ENCODE data around the gene GBE1. TPM values are rescaled to one million over a fixed set of nuclear protein-coding genes. Genes with fewer than 3 reads are reported as not detected.

GBE1 gene
- total RNA-seq, 2 donors from 2014 or later, result 15.0 to 26.7 TPM

GRCh38 chr3:81530180-81530939 is 231.1 kb downstream of the GBE1 start:
- intact Hi-C loops (cut with DNase I), result no loop called here
- no peak for DNase-seq
- Histone ChIP-seq H3K4me3 (no peak overlapping the region), H3K36me3 (no peaks in the 10 kb centered on the region), H3K9ac (ENCODE audit: low read depth in 2 of 2, low read length in 2 of 2) (no peak overlapping the region), H3K27ac (no peak overlapping the region), H3K4me1 (no peaks in the 10 kb centered on the region), H3K27me3 (no peaks in the 10 kb centered on the region), H3K9me3 (no peaks in the 10 kb centered on the region)
- TF ChIP-seq CTCF (IDR thresholded peaks at IDR 0.05), result no peak

GRCh38 chr3:81521855-81522254 is 239.6 kb downstream of the GBE1 start:
- H3K4me1 ChIP-seq, result no peaks in the 10 kb centered on the region
- H3K9me3 ChIP-seq, result no peaks in the 10 kb centered on the region
- TF ChIP-seq CTCF (IDR thresholded peaks at IDR 0.05), result no peak
- no peak overlapping the region for H3K4me3 ChIP-seq
- H3K27me3 ChIP-seq, result no peaks in the 10 kb centered on the region
- intact Hi-C loops (cut with DNase I), result no loop called here
- DNase-seq, result no peak
- H3K9ac ChIP-seq (ENCODE audit: low read depth in 2 of 2, low read length in 2 of 2), result no peak overlapping the region
- no peak overlapping the region for H3K27ac ChIP-seq
- H3K36me3 ChIP-seq, result no peaks in the 10 kb centered on the region

- TF ChIP-seq CTCF (IDR thresholded peaks at IDR 0.05), result no peak
- Histone ChIP-seq H3K4me1 (no peaks in the 10 kb centered on the region), H3K27me3 (no peaks in the 10 kb centered on the region), H3K9ac (ENCODE audit: low read depth in 2 of 2, low read length in 2 of 2) (no peak overlapping the region), H3K4me3 (no peak overlapping the region), H3K36me3 (no peaks in the 10 kb centered on the region), H3K9me3 (no peaks in the 10 kb centered on the region), H3K27ac (no peak overlapping the region)
- no peak for DNase-seq
- intact Hi-C loops (cut with DNase I), result no loop called here
Observed at GRCh38 chr3:81518945-81519344, 242.5 kb downstream of the GBE1 start.

GRCh38 chr3:81516042-81516441 is 245.4 kb downstream of the GBE1 start:
- Histone ChIP-seq H3K27ac (no peak overlapping the region), H3K9me3 (no peaks in the 10 kb centered on the region), H3K36me3 (no peaks in the 10 kb centered on the region), H3K27me3 (no peaks in the 10 kb centered on the region), H3K4me3 (no peak overlapping the region), H3K9ac (ENCODE audit: low read depth in 2 of 2, low read length in 2 of 2) (no peak overlapping the region), H3K4me1 (no peaks in the 10 kb centered on the region)
- no peak for DNase-seq
- TF ChIP-seq CTCF (IDR thresholded peaks at IDR 0.05), result no peak
- intact Hi-C loops (cut with DNase I), result no loop called here

- no peak overlapping the region for H3K27ac ChIP-seq
- DNase-seq, result no peak
- H3K4me1 ChIP-seq, result no peaks in the 10 kb centered on the region
- H3K27me3 ChIP-seq, result no peaks in the 10 kb centered on the region
- H3K36me3 ChIP-seq, result no peaks in the 10 kb centered on the region
- no peak overlapping the region for H3K4me3 ChIP-seq
- H3K9me3 ChIP-seq, result no peaks in the 10 kb centered on the region
- no peak overlapping the region for H3K9ac ChIP-seq (ENCODE audit: low read depth in 2 of 2, low read length in 2 of 2)
- intact Hi-C loops (cut with DNase I), result no loop called here
- TF ChIP-seq CTCF (IDR thresholded peaks at IDR 0.05), result no peak
Observed at GRCh38 chr3:81513591-81513990, 247.9 kb downstream of the GBE1 start.
